NCI-H345 (cell line): Measurements from ENCODE around the gene UMODL1.
A peak's percentile ranks its signal among the peaks of the same experiment; 100 is the strongest.
"Not testable (repeated sequence)": the region's sequence is repeated elsewhere in the genome, so short reads cannot be mapped to it uniquely, and the experiment has no call there.

Experiments
- DNase-seq: peaks from one replicate; lab custom pipeline; 2025; lab: John Stamatoyannopoulos, UW

The UMODL1 gene

DNA sequence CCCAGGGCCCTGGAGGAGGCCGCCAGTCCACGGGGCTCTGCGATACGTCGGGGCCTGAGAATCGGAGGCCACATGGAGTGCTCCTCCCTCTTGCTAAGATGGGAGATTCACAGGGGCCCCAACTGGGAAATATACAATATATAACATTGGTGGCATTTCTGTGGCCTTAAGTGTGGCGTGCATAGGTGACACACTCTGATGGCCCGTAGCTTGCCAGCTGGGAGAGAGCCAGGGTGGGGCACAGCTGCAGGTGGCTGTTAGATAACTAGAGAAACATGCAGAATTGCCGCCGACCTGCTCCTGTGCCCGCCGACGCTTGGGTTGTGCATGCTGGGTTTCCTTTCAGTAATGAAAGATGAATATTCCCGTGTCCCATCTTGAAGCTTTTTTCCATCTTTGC is 30.1 kb downstream of the UMODL1 start:
- no peak for DNase-seq

GRCh38 chr21:42102076-42102475 is 31.0 kb downstream of the UMODL1 start:
- DNase-seq: no peak

- DNase-seq: no peak
These were observed 31.4 kb downstream of the UMODL1 start for GRCh38 chr21:42102526-42102925.

GRCh38 chr21:42102991-42103390 is 31.9 kb downstream of the UMODL1 start:
- no peak for DNase-seq

DNA sequence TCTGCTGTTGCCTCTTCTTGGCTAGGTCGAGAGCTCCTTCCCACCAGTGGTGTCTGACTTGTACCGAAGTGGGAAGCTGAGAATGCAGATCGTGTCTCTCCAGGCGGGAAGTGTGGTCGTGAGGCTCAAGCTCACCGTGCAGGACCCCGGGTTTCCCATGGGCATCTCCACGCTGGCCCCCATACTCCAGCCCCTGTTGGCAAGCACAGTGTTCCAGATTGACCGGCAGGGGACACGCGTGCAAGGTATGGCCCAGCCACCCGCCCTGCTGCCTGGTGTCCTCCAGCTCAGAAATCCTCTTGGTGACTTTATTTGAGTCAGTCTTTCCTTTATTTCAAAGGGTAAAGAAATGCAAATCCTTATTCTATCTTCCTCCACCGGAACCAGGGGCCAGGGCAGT is 32.7 kb downstream of the UMODL1 start:
- DNase-seq: no peak

DNA sequence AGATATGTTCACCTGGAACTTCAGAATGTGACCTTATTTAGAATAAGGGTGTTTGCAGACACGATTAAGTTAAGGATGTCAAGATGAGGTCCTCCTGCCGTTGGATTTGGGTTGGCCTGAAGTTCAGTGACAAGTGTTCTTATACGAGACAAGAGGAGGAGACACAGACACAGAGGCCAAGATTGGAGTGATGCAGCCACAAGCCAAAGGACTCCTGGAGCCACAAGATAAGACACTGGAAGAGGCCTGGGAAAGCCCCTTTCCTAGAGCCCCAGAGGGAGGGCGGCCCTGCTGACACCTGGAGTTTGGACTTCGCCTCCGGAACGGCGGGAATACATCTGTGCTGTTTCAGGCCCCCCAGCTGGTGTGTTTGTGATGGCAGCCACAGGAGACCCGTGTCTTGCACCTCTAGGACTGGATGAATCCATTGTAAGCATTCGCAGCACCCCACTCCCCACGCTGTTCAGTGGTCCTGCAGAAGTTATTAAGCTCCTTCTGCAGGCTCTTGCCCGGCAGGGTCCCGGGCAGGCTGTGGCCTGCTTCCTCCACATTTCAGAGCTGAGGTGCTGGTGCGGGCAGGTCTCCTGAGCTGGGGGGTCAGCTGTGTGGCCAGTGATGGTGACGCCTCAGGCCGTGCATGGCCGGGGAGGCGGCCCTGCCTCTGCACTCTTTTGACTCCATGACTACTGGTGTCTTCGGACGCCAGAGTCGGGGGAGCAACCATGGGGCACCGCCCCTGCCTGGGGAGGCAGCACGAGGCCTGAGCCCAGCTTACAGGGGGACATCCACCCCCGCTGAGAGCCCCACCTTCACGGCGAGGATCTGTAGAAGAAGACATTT is 34.6 kb downstream of the UMODL1 start:
- no peak for DNase-seq

DNA sequence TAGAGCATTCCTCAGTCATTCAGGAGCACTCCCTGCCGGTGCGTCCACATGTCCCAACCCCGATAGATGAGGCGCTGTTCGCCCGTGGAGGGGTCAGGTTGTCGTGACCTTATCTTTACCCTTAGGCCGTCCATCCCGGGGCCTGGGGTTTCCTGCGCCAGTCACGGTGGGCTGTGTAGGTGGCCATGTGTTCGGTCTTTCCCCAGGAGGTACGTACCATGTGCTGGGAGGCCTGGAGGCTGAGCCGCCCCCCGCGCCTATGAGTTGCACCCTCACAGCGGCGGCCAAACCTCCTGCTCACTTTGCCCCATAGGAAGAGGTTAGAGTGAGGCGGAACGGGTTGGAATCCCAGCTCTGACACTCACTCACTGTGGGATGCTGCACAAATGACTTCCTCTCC is 35.3 kb downstream of the UMODL1 start:
- DNase-seq: no peak

DNA sequence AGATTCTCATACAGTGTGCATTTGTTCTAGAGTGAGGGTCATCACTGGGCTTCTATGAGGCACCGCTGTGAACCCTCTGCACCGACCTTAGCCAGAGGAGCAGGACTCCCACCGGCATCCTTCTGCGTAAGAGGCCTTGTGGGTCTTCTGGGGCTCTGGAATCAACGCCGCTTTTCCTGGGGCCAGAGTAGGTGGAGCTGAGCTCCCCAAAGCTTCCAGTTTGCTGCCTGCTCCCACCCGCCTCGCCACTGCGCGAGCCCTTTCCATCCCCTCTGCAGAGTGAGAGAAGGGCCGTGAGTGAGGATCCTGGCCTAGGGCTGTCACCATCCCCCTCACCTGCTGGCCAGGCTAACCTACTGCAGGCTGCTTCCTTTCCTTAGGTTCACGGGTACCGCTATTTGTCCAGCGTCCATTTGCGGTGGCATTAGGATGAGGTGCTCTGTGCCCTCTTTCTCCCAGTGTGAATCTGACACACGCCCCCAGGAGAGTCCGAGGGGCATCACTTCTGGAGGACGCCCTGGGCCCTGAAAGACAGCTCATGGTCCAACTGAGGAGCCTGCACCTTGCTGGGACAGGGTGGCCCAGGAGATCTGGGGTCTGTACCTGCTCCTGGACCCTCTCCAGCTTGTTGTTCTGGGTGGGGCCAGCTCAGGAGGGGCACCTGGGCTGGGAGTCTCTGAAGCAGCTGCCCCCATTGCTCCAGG is 36.2 kb downstream of the UMODL1 start:
- no peak for DNase-seq

DNA sequence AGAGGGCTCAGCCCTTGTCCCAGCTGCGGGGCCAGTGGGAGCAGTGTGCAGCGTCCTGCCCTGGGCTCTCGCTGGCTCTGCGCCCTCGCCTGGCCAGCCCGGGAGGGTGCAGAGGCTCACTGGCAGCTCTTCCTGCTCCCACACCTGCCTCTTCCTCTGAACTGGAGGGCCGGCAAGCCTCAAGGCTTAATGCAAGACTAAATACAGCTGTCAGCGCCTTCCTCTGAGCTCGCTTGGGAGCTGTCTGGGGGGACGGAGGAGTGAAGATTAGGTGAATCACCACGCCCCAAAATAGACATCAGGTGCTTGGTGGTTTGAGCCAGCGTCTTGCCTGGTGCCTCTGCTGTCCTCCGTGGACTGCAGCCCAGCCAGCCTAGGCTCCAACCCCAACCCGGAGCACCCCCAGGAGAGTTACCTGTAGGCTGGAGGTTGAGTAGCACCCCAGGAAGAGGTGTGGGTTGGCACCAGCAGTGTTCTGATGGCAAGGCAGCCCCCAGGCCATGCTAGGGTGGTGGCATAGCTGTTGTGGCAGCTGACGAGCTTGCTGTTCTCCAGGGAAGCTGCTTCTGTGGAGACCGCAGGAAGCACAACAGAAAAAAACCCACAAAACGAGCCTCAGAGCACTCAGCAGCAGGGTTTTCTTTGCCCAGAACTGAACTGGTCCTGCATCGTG is 36.9 kb downstream of the UMODL1 start:
- DNase-seq: peak; percentile 57

GRCh38 chr21:42108554-42109340 is 37.6 kb downstream of the UMODL1 start:
- DNase-seq: no peak

- DNase-seq: no peak
These were observed 38.4 kb downstream of the UMODL1 start for GRCh38 chr21:42109473-42109872.

- DNase-seq: no peak
These were observed 38.9 kb downstream of the UMODL1 start for GRCh38 chr21:42109873-42110525.

- DNase-seq: no peak
These were observed 39.8 kb downstream of the UMODL1 start for GRCh38 chr21:42110691-42111469.

DNA sequence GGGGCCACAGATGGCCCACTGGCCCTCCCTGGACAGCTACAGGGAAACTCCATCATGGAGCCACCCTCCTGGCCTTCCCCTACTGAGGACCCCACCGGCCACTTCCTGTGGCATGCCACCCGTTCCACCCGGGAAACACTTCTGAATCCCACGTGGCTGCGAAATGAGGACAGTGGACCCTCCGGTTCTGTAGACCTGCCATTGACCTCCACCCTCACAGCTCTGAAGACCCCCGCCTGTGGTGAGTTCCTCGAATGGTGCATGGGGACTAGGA is 40.3 kb downstream of the UMODL1 start:
- DNase-seq: no peak

DNA sequence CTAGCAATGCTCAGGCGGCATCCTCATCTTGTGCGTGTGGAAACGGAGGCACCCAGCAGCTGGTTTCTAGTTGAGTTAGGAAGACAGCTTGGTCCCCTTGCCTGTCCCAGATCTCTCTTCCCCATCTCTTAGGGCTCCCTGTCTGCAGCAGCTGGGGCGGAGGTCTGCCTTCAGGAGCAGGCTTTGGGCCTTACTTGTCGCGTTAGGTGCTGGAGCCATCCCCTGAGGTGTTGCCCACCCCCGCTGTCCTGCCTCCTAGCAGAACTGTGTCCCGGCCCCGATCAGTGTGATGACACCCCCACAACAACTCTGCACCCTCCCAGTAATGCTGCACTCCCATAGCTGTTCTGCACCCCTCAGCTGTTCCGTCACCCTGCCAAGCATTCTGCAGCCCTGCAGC is 40.7 kb downstream of the UMODL1 start:
- DNase-seq: no peak

GRCh38 chr21:42112238-42112637 is 41.1 kb downstream of the UMODL1 start:
- no peak for DNase-seq

DNA sequence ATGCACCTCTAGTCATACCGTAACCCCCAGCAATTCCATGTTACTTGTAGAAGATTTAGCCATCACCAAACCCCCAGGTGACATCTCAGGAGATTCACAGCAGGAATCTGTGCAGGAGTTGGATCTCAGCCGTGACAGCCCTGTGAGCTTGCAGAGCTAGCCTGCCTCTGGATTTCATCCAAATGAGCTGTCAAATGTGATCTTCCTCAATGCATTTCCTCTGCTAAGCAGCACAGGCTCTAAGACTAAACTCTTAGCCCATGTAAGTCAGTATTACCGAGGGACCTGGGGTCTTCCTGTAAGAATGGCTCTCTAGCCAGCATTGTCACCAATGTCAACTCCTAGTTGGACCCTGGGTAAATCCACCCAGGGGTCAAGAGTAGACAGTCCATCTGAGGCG is 41.7 kb downstream of the UMODL1 start:
- DNase-seq: peak; percentile 78

DNA sequence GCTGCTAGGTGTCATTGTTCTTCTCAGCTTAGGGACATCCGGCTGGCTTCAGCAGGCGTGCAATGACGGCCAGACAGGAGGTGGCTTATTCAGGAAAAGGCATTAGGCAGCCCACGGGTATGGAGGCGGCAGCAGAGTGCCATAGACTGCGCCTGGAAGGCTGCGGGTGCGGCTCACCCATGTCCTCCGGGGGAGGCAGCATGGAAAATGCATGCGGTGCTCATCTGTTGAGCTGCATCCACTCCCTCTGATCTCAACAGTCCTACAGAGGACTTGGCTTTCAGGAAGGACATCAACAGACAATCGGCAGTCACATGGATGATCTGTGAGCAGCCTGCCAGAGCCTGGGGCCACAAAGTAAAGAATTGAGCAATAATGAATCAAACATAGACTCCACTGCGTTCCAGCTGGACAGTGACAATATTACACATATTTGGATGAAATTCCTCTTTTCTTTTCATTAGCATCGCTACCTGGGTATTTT is 42.9 kb downstream of the UMODL1 start:
- no peak for DNase-seq

- no peak for DNase-seq
These were observed 43.5 kb downstream of the UMODL1 start for GRCh38 chr21:42114646-42115045.

- DNase-seq: no peak
These were observed 44.1 kb downstream of the UMODL1 start for GRCh38 chr21:42115136-42115683.

GRCh38 chr21:42116551-42116950 is 45.4 kb downstream of the UMODL1 start:
- not testable (repeated sequence) for DNase-seq
